Dermis microvascular lymphatic vessel endothelial cell (primary cell): ENCODE measurements around the gene CDC34. TPM values are rescaled to one million over a fixed set of nuclear protein-coding genes. Genes with fewer than 3 reads are reported as not detected.

ENCODE experiments used
- DNase-seq, 2 donors: peaks; one replicate each; pipeline versions ENCODE4 v3.0.0 to v3.0.0-alpha.2; 2010; ENCODE audit warnings: low read depth in 2 of 2
- total RNA-seq: library from RNA; depleted of rRNA; stranded (reverse); fragments of >200 nt; gene quantifications from 2 replicates; pipeline ENCODE4 v1.2.1, GENCODE V29; 2014

Gene CDC34
- total RNA-seq, 1 donor from 2014 or later, result 85.2 TPM

DNA sequence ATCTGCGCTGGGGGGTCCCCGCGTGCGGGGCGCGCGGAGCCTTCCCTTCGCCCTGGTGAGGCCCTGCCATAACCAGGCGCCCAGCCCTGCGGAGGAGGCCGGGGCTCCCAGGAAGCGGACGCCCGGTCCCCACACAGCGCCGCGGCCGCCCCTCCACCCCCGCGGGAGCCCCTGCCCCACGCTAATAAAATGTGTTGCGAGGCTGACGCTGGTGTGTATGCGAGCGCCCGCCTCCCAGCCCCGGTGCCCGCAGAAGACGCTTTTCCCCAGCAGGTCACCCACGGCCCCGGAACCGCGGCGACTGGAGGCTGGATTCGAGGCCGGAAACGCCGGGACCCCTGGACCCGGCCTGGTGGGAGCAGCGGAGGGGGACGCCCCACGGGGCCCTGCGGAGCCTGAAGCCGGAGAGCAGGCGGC lies 12.1 kb upstream of the CDC34 start:
- no peak for DNase-seq

GRCh38 chr19:522726-523125 lies 8.8 kb upstream of the CDC34 start:
- DNase-seq, result no peak

DNA sequence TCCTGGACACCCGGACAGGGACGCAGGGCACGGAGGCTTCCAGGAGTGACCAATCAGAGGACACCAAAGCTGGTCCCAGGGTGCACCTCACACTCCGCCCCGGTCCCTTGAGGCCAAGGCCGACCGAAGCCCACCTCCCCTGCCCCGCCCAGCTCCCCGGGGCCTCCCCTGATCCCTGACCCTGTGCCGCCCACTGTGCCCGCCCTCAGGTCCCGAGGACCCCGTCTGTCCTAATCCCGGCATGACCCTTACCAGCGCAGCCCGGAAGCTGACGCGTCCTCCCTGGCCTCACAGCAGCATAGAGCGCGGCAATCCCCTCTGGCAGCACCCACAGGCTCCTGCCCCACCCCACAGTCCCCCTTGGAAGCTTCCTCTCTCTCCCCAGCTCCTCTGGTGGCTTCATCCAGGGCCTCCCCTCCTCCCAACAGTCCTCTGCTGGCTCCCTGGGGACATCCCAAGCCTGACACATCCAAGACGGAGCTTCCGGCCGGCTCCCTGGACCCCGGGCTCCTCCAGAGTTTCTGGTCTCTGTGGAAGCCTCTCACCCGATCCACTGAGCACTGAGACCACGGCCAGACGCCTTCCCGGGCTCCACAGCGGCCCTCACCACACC lies 7.4 kb upstream of the CDC34 start:
- DNase-seq, result no peak

- no peak for DNase-seq
These were observed 6.5 kb upstream of the CDC34 start for GRCh38 chr19:525029-525428.

DNA sequence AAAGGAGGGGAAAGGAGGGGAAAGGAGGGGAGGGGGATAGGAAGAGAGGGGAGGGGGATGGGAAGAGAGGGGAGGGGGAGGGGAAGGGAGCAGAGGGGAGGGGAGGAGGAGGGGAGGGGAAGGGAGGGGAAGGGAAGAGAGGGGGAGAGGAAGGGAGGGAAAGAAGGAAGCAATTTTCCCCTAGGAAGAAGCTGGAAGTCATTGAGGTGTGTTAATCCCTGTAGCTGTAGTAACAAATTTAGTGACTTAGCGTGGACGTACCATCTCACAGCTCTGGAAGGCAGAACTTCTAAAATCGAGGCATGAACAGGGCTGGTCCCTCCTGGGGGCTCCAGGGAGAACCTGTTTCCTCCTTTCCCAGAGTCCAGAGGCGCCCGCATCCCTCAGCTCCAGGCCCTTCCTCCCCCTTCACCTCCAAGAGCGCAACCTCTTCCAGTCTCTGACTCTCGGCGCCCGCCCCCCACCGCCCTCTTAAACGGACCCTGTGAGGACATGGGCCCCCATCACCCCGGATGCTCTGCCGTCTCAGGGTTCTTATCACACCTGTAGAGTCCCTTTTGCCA lies 5.6 kb upstream of the CDC34 start:
- no peak for DNase-seq

- DNase-seq, result no peak
These were observed 1.2 kb upstream of the CDC34 start for GRCh38 chr19:530134-531008.

DNA sequence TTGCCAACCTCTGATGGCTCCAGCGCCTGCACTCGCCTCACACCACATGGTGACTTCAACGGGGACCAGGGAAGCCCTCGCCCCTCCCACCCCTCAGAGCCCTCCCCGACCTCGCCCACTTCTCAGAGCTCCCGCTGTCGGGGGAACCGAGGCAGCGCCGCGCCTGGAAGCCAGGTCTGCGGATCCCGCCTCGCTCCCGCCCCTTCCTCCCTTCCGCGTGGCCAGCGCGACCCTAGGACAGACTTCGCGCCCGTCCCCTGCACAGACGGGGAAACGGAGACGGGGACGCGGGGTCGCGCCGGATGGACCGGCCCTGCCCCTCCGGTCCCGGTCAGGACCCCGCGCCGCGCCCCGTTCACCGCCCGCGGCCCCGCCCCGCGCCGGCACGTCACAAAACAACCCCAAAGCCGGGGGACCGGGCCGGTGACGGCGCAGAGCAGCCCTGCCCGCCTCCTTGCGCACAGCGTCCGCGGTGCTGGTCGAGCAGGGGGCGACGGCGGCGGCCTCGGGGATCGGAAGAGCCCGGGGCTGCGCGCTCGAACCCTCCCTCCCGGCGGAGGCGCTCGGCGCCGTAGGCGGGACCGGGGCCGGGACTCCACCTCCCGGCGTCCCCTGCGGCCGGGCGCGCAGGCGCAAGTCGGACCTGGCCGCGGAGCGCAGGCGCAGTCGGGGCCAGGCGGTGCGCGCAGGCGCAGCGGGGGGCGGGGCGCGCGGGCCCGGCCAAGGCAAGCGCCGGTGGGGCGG lies 379 bp upstream of the CDC34 start:
- peak; percentile 63 to 78 for DNase-seq

GRCh38 chr19:532561-533363 lies 1.2 kb downstream of the CDC34 start:
- peak in 1 of 2 donors; percentile 79 for DNase-seq

DNA sequence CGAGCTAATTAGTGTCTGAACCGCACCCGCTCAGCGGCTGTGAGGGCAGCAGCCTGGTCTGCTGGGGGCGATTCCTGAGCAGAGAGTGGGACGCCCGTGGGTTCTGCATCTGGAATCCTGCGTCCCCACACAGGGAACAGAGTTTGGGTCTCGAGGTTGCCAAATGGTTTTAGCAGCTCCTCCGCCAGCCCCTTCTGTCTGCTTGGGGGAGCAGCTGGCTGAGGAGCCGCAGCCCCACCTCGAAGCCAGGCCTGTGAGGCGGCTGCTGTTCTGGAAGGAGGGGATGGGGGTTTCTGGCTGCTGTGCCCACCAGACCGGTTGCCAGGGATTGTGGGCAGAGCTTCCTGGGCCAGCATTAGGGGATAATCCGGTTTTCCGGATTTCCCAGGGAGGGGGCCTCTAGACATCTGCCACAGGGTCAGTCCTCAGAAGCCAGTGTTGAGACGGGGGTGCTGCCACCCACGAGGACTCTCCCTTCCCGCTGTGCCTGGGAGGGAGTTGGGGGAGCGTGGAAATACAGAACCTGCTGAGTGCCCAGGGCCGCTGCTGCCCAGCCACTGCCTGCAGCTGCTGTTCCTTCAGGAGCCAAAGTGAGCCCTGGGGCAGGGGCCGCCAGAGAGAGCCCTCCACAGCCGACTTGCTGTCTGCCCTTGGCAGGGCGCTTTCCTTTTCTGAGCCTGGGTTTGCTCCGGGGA lies 2.0 kb downstream of the CDC34 start:
- DNase-seq, result no peak

DNA sequence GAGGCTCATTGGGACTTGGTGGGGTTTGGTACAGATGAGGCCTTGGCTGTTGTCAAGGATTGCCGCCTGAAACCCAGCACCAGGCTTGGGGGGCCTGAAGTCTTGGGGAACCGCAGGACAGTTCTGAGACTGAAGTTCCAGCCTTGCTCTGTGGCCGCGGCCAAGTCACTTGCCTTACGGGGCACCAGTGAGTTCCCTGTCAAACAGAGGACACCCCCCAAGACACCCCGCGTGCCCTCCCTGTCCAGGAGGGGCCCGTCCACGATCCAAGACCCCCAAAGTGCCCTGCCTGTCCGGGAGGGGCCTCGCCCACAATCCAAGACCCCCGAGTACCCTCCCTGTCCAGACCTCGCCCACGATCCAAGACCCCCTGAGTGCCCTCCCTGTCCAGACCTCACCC lies 2.5 kb downstream of the CDC34 start:
- no peak for DNase-seq

- peak in 1 of 2 donors; percentile 18 for DNase-seq
These were observed 3.7 kb downstream of the CDC34 start for GRCh38 chr19:535017-535835.

- DNase-seq, result no peak
These were observed 4.7 kb downstream of the CDC34 start for GRCh38 chr19:536031-536880.

DNA sequence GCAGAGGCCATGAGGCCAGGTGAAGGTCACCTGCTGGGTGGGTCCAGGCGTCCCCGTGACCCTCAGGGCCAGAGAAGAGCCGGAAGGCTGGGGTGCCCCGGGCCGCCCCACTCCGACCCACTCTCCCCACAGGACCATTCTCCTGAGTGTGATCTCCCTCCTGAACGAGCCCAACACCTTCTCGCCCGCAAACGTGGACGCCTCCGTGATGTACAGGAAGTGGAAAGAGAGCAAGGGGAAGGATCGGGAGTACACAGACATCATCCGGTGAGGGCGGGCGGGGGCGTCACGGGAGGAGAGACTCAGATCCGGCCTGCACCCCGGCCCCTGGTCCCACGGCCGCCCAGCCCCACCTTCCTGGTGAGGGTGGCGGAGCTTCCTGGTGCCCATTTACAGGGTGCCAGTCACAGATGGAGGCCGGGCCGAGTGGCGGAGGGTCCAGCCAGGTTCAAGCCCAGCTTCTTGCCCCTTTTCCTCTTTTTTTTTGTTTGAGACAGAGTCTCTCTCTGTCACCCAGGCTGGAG lies 5.4 kb downstream of the CDC34 start:
- DNase-seq, result no peak

- DNase-seq, result no peak
These were observed 7.3 kb downstream of the CDC34 start for GRCh38 chr19:538641-539428.

DNA sequence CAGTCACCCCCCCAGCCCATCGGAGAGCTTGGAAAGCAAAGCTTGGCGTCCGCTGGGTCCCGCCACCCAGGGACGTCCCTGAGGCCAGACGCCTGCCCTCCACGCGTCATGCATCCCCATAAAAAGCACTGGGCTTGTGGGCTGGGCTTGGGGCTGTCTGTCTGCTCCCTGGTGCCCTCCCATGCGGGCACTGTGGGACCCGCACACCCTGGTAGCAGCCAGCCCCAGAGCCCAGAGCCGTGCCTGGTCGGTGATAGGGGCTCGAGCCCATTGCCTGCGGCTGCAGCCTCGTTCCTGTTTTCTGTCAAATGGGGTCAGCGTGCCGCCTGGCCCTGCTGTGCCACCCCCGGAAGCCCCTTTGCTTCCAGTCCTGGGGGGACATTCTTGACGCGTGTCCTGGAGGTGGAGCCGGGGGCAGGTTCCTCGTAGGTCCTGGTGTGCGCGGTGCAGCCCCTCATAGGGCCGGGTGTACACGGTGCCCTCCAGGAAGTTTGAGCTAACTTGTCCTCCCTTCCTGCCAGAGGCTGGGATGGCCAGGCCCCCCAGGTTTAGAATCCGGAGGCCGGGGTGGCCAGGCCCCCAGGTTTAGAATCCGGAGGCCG lies 8.0 kb downstream of the CDC34 start:
- no peak for DNase-seq

- no peak for DNase-seq
These were observed 9.5 kb downstream of the CDC34 start for GRCh38 chr19:540867-541637.
